Kidney epithelial cell (primary cell): ENCODE data around the gene NUP98. TPM values are rescaled to one million over a fixed set of nuclear protein-coding genes. Genes with fewer than 3 reads are reported as not detected.
A peak's percentile ranks its signal among the peaks of the same experiment; 100 is the strongest.
"Not testable (repeated sequence)": the region's sequence is repeated elsewhere in the genome, so short reads cannot be mapped to it uniquely, and the experiment has no call there.

ENCODE experiments used
- DNase-seq: peaks from one replicate; pipeline ENCODE4 v3.0.0-alpha.2; 2010; ENCODE audit warnings: low read depth
- H3K27me3 ChIP-seq: 2 replicates; pipeline ENCODE4 v1.6.0; 2011; ENCODE audit warnings: low read length; ENCODE audit not compliant: control insufficient read depth, insufficient read depth
- H3K36me3 ChIP-seq: 2 replicates; pipeline ENCODE4 v1.5.1; 2011; ENCODE audit warnings: low read length; ENCODE audit not compliant: control insufficient read depth, insufficient read depth
- H3K4me3 ChIP-seq: 2 replicates; pipeline ENCODE4 v1.5.1; 2011; ENCODE audit warnings: low read depth, mild to moderate bottlenecking, control low read depth, low read length
- total RNA-seq: library from RNA; depleted of rRNA; stranded (reverse); fragments of >200 nt; gene quantifications from 2 replicates; pipeline ENCODE4 v1.2.3, GENCODE V29; 2015
- TF ChIP-seq, protein P1 (sequence below): IDR thresholded peaks from 2 replicates; pipeline ENCODE4 v1.5.1; 2011; ENCODE audit warnings: mild to moderate bottlenecking, moderate library complexity, low read length, control low read depth, inconsistent platforms; ENCODE audit not compliant: insufficient read depth, poor library complexity, severe bottlenecking

NUP98 gene
- total RNA-seq, 1 donor from 2014 or later = 94.0 TPM

GRCh38 chr11:3645552-3645951 lies 151.8 kb downstream of the NUP98 start:
- no peak for DNase-seq
- Histone ChIP-seq H3K36me3 (no peaks in the 10 kb centered on the region), H3K4me3 (no peak overlapping the region), H3K27me3 (peaks cover 21% of the 10 kb centered on the region)
- TF ChIP-seq, protein P1, sequence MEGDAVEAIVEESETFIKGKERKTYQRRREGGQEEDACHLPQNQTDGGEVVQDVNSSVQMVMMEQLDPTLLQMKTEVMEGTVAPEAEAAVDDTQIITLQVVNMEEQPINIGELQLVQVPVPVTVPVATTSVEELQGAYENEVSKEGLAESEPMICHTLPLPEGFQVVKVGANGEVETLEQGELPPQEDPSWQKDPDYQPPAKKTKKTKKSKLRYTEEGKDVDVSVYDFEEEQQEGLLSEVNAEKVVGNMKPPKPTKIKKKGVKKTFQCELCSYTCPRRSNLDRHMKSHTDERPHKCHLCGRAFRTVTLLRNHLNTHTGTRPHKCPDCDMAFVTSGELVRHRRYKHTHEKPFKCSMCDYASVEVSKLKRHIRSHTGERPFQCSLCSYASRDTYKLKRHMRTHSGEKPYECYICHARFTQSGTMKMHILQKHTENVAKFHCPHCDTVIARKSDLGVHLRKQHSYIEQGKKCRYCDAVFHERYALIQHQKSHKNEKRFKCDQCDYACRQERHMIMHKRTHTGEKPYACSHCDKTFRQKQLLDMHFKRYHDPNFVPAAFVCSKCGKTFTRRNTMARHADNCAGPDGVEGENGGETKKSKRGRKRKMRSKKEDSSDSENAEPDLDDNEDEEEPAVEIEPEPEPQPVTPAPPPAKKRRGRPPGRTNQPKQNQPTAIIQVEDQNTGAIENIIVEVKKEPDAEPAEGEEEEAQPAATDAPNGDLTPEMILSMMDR = no peak

DNA sequence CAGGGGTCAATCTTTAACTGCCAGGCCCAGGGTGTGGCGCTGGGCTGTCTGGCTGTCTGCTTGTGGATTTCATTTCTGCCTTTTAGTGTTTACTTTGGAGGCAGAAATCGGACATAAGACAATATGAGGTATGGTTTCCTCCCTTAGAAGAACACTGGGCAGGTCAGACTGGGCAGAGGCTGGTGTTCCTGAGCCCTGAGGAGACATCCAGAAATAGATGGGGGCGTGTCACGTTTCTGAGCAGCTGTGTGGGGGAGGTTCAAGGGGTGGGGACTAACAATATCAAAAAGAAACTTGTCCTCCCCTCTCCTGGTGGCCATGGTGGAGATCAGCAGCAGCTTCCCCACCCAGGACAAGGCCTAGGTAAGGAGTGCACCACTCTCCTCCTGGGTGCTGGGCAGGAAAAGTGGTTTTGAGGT lies 152.5 kb downstream of the NUP98 start, which contains the start of gene ART1:
ART1 (plus strand) TSS at position 312 of the 419 bp plus-strand sequence. CDS start 14,086 bp downstream, outside the sequence.
- TF ChIP-seq, protein P1 = no peak
- no peak for DNase-seq
- Histone ChIP-seq H3K4me3 (no peak within 1 kb of the TSS), H3K27me3 (peaks cover 21% of the 10 kb centered on the region), H3K36me3 (no peaks in the 10 kb centered on the region)

DNA sequence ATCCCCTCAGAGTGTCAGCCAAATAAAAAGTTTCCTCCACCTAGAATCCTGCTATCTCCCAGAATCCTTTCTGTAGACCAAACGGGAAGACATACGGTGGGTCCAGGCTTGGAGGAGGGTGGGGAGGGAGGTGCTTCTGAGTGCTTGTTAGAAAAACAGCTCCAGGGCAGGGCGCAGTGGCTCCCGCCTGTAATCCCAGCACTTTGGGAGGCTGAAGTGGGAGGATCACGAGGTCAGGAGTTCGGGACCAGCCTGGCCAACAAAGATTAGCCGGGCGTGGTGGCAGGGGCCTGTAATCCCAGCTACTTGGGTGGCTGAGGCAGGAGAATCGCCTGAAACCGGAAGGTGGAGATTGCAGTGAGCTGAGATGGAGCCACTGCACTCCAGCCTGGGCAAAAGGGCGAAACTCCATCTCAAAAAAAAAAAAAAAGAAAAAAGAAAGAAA lies 154.2 kb downstream of the NUP98 start:
- H3K4me3 ChIP-seq, H3K36me3 ChIP-seq, DNase-seq: not testable (repeated sequence)
- peaks cover 12% of the 10 kb centered on the region for H3K27me3 ChIP-seq

DNA sequence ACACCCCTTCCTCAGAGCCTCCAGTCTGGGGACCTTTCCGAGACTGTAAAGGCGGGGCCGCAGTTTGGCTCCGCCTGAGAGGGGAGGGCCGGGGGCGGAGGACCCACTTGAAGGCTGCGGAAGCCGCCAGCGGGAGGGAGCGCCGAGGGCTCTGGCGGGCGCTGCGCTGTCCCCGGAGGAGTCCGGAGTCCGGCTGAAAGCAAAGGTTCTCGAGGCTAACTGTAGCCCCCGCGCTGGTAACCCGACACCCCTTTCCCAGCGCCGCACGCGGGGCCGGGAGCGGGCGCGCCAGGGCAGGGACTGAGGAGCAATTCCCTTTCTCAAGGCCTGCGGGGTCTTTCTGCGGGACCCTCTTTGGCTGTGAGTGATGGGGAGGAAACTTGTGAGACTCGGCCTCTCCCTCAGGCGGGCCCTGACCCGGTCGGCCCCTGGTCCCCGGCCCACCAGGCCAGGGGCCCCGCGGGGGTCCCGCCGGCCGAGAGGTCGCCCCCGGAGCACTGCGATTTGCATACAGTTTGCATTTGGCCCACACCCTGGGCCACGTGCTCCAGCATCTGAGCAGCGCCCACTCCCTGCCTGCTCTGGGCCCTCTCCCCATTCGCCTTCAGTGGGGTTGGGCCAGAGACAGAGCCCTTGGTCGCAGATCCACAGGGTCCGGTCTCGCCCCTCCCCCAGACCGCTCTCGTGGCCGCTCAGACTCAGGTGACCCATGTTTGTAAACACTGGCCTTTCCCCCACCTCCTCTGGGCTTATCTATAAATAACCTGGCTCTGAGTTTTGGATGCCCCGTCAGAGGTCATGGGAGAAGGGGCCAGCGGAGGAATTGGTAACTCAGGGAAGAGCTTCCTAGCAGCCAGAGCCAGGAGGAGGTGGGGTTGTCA lies 155.0 kb downstream of the NUP98 start:
- TF ChIP-seq, protein P1 = no peak
- H3K4me3 ChIP-seq = peak overlapping the region; percentile 49
- H3K36me3 ChIP-seq = no peaks in the 10 kb centered on the region
- H3K27me3 ChIP-seq = peaks cover 14% of the 10 kb centered on the region
- DNase-seq = peak; percentile 38

DNA sequence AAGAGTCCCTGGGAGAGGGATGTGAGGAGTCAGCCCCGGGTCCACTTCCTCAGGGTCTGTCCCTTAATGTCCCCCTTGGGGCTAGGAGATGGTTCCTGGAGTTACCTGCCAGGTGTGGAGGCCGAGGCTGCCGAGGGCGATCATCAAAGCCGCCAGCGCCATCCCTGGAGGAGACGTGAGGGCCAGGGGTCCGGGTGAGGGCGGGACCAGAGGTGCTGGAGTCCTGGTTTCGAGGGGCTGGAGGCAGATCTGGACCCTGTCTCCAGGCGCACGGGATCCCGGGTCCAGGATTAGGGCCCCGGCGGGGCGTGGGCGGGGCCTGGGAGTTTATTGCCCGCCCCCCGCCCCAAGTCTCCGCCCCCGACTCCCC lies 155.7 kb downstream of the NUP98 start, which contains the start of gene ART5:
ART5 (minus strand) TSS at position 292 of the 370 bp plus-strand sequence; CDS start at position 162, 130 bp downstream.
- TF ChIP-seq, protein P1 = no peak
- H3K27me3 ChIP-seq = peaks cover 18% of the 10 kb centered on the region
- H3K4me3 ChIP-seq = peak within 1 kb of the TSS; percentile 49
- no peaks in the 10 kb centered on the region for H3K36me3 ChIP-seq
- no peak for DNase-seq

DNA sequence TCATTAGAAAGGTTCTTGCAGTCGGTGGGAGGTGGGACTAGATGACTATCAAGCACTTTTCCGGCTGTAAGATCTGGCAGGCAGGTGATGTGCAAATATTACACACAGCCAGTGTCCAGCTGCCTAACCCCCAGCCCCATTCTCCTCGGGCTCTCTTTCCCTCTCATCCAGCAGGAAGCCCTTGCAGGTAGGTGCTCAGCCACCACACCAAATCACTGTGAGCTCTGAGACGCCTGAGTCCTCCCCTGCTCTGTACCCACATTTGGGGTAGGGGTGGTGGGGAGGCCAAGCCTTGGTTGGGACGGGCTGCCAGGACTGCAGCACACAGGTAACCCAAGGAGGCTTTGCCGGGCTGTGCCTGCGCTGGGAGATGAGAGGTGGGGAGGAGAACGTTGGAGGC lies 156.2 kb downstream of the NUP98 start:
- peaks cover 19% of the 10 kb centered on the region for H3K27me3 ChIP-seq
- no peaks in the 10 kb centered on the region for H3K36me3 ChIP-seq
- H3K4me3 ChIP-seq = no peak overlapping the region
- TF ChIP-seq, protein P1 = no peak
- DNase-seq = no peak
